ENCODE data around the gene NSMCE3.

GRCh38 chr15:29216955-29217354, 52.7 kb downstream of the NSMCE3 start:
- TF ChIP-seq CTCF (conservative IDR thresholded peaks at IDR 0.05 in 1 of 2, IDR thresholded peaks at IDR 0.05 in 1 of 2; ENCODE audit: extremely low read depth in 1 of 2, insufficient read depth in 1 of 2, low read depth in 1 of 2, low read length in 2 of 2) (no peak), EZH2 (IDR thresholded peaks at IDR 0.05; ENCODE audit: borderline replicate concordance, low read length) (no peak)

All from mammary epithelial cell (primary cell).